HEK293 (cell line): Measurements from ENCODE around the gene S100A1.

Experiments
- ATF2 ChIP-seq: fragments of 450-650 bp; formaldehyde crosslinking; IDR thresholded peaks from 2 replicates; pipeline ENCODE4 v1.5.1; 2016; ENCODE audit warnings: missing biosample characterization, missing genetic modification characterization, low read depth
- CTCF ChIP-seq: fragments of 450-650 bp; formaldehyde crosslinking; IDR thresholded peaks from 2 replicates; pipeline ENCODE4 v1.5.1; 2016; ENCODE audit warnings: missing biosample characterization, missing genetic modification characterization
- GLI4 ChIP-seq: fragments of 450-650 bp; formaldehyde crosslinking; IDR thresholded peaks from 2 replicates; pipeline ENCODE4 v1.5.1; 2016; ENCODE audit warnings: missing biosample characterization, missing genetic modification characterization
- KLF9 ChIP-seq: fragments of 450-650 bp; formaldehyde crosslinking; IDR thresholded peaks from 2 replicates; pipeline ENCODE4 v1.5.1; 2016; ENCODE audit warnings: missing biosample characterization, missing genetic modification characterization, low read depth
- OVOL3 ChIP-seq: fragments of 450-650 bp; formaldehyde crosslinking; IDR thresholded peaks from 2 replicates; pipeline ENCODE4 v1.5.1; 2016; ENCODE audit warnings: missing biosample characterization, missing genetic modification characterization
- PRDM1 ChIP-seq: fragments of 450-650 bp; formaldehyde crosslinking; IDR thresholded peaks from 2 replicates; pipeline ENCODE4; 2016; ENCODE audit warnings: missing biosample characterization, missing genetic modification characterization
- REST ChIP-seq: fragments of 450-650 bp; formaldehyde crosslinking; IDR thresholded peaks from 2 replicates; pipeline ENCODE4 v1.5.1; 2016; ENCODE audit warnings: missing biosample characterization, missing genetic modification characterization
- ZBTB48 ChIP-seq: fragments of 450-650 bp; formaldehyde crosslinking; IDR thresholded peaks from 2 replicates; pipeline ENCODE4 v1.5.1; 2016; ENCODE audit warnings: missing biosample characterization, missing genetic modification characterization
- ZEB2 ChIP-seq: fragments of 450-650 bp; formaldehyde crosslinking; IDR thresholded peaks from 2 replicates; pipeline ENCODE4 v1.5.1; 2016; ENCODE audit warnings: missing biosample characterization, missing genetic modification characterization
- ZNF558 ChIP-seq: fragments of 450-650 bp; formaldehyde crosslinking; IDR thresholded peaks from 2 replicates; pipeline ENCODE4 v1.5.1; 2016; ENCODE audit warnings: missing biosample characterization, missing genetic modification characterization
- TF ChIP-seq, protein P1 (sequence below): fragments of 450-650 bp; formaldehyde crosslinking; IDR thresholded peaks from 2 replicates; pipeline ENCODE4 v1.5.1; 2016; ENCODE audit warnings: missing biosample characterization, missing genetic modification characterization

- TF ChIP-seq ZNF558 (tag by site-specific recombination): no peak
- TF ChIP-seq OVOL3: no peak
- no peak for TF ChIP-seq CTCF (tag by site-specific recombination)
- TF ChIP-seq, protein P1, sequence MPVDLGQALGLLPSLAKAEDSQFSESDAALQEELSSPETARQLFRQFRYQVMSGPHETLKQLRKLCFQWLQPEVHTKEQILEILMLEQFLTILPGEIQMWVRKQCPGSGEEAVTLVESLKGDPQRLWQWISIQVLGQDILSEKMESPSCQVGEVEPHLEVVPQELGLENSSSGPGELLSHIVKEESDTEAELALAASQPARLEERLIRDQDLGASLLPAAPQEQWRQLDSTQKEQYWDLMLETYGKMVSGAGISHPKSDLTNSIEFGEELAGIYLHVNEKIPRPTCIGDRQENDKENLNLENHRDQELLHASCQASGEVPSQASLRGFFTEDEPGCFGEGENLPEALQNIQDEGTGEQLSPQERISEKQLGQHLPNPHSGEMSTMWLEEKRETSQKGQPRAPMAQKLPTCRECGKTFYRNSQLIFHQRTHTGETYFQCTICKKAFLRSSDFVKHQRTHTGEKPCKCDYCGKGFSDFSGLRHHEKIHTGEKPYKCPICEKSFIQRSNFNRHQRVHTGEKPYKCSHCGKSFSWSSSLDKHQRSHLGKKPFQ: no peak
- no peak for TF ChIP-seq ZBTB48 (tag by site-specific recombination)
- TF ChIP-seq KLF9 (tag by site-specific recombination): no peak
- TF ChIP-seq PRDM1: no peak
- no peak for TF ChIP-seq REST
- TF ChIP-seq ATF2 (tag by site-specific recombination): no peak
- TF ChIP-seq ZEB2 (tag by site-specific recombination): no peak
- TF ChIP-seq GLI4 (tag by site-specific recombination): no peak
Measured at GRCh38 chr1:153610334-153610733, 17.9 kb upstream of the S100A1 start.
